K562 (cell line): ENCODE data around the gene ATXN7L1. TPM values are rescaled to one million over a fixed set of nuclear protein-coding genes. Genes with fewer than 3 reads are reported as not detected.

Source experiments
- JUND ChIP-seq, 2 experiments: IDR thresholded peaks; 2 replicates in 1 of 2; 3 replicates in 1 of 2; pipeline ENCODE4 v1.6.1; 2011; ENCODE audit warnings: borderline replicate concordance in 2 of 2, low read depth in 2 of 2, low read length in 2 of 2, improper control_type of control experiment in 1 of 2, missing biosample characterization in 1 of 2, missing genetic modification characterization in 1 of 2, missing genetic modification reagents in 1 of 2
- KLF13 ChIP-seq: fragments of 450-650 bp; IDR thresholded peaks from 2 replicates; pipeline ENCODE4 v1.6.1; 2016; ENCODE audit warnings: missing genetic modification characterization, low read depth, mild to moderate bottlenecking, missing compliant biosample characterization, moderate library complexity, borderline replicate concordance
- ZNF133 ChIP-seq: fragments of 250-450 bp; sonication (Bioruptor Pico); IDR thresholded peaks from 2 replicates; pipeline ENCODE4 v1.4.0; 2020; ENCODE audit warnings: mild to moderate bottlenecking
- ZNF436 ChIP-seq: fragments of 250-450, 450-650 bp; sonication (Bioruptor Pico); formaldehyde crosslinking; IDR thresholded peaks from 2 replicates; pipeline ENCODE4 v1.7.0; 2020; ENCODE audit warnings: mild to moderate bottlenecking
- polyA plus RNA-seq, 8 experiments: library from polyadenylated mRNA; depleted of rRNA in 4 of 8; stranded (reverse) in 5 of 8; unstranded in 3 of 8; fragments of >200 nt; fragmentation: Nextera tagmentation in 2 of 8; fragmentation: Illumina TruSeq in 1 of 8; extraction: Ambion mirVana in 2 of 8; extraction: Trizol in 1 of 8; gene quantifications; 2 replicates each; pipeline versions ENCODE4 v1.2.1 to v1.2.3, GENCODE V29; 2011 to 2014; ENCODE audit warnings: inconsistent platforms in 1 of 8, missing spikeins in 1 of 8
- total RNA-seq, 7 experiments: library from RNA; depleted of rRNA in 6 of 7; stranded (reverse); fragments of >200 nt in 6 of 7; fragmentation: Illumina TruSeq in 2 of 7; extraction: Trizol in 2 of 7; gene quantifications; 2 replicates each; pipeline versions ENCODE4 v1.2.1 to v1.2.3, GENCODE V29; 2011 to 2021; ENCODE audit warnings: low replicate concordance in 1 of 7
- TF ChIP-seq, protein P1 (sequence below): sonication (generic); formaldehyde crosslinking; IDR thresholded peaks from 2 replicates; pipeline ENCODE4 v1.8.1; 2023; ENCODE audit warnings: missing genetic modification reagents, mild to moderate bottlenecking, borderline replicate concordance

The ATXN7L1 gene
- total and polyA plus RNA-seq, 9 of the 15 experiments (the other 6 are each of a cell fraction or from before 2014, with no cell fraction given), result 6.6 to 13.7 (median 10.7) TPM

DNA sequence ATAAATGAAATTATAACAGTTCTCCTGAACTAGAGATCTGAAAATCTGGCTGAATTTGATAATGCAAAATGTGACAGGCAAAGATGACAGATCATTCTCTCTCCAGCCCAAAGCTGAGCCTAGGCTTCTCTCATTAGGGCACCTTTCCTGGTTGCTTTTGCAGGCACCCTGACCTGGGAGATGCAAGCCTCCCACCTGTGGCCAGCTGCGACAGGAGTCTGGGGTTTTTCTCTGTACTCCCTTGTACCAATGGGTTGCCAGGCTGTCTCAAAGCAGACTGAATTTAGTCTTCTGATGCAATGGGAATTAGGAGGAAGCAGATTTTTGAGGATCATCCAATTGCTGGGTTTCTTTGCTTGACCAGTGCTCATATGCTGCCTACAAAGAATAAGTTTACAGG, 210.1 kb downstream of the ATXN7L1 start (continued):
- no peak for TF ChIP-seq JUND (IDR thresholded peaks at IDR 0.05; ENCODE audit: borderline replicate concordance, low read depth, low read length)
- no peak for TF ChIP-seq JUND (tag; IDR thresholded peaks at IDR 0.05; ENCODE audit: borderline replicate concordance, low read depth, low read length)
- TF ChIP-seq, protein P1, sequence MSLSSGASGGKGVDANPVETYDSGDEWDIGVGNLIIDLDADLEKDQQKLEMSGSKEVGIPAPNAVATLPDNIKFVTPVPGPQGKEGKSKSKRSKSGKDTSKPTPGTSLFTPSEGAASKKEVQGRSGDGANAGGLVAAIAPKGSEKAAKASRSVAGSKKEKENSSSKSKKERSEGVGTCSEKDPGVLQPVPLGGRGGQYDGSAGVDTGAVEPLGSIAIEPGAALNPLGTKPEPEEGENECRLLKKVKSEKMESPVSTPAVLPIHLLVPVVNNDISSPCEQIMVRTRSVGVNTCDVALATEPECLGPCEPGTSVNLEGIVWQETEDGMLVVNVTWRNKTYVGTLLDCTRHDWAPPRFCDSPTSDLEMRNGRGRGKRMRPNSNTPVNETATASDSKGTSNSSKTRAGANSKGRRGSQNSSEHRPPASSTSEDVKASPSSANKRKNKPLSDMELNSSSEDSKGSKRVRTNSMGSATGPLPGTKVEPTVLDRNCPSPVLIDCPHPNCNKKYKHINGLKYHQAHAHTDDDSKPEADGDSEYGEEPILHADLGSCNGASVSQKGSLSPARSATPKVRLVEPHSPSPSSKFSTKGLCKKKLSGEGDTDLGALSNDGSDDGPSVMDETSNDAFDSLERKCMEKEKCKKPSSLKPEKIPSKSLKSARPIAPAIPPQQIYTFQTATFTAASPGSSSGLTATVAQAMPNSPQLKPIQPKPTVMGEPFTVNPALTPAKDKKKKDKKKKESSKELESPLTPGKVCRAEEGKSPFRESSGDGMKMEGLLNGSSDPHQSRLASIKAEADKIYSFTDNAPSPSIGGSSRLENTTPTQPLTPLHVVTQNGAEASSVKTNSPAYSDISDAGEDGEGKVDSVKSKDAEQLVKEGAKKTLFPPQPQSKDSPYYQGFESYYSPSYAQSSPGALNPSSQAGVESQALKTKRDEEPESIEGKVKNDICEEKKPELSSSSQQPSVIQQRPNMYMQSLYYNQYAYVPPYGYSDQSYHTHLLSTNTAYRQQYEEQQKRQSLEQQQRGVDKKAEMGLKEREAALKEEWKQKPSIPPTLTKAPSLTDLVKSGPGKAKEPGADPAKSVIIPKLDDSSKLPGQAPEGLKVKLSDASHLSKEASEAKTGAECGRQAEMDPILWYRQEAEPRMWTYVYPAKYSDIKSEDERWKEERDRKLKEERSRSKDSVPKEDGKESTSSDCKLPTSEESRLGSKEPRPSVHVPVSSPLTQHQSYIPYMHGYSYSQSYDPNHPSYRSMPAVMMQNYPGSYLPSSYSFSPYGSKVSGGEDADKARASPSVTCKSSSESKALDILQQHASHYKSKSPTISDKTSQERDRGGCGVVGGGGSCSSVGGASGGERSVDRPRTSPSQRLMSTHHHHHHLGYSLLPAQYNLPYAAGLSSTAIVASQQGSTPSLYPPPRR (CRISPR knock-in tag), result no peak
- TF ChIP-seq ZNF436 (CRISPR knock-in tag), result no peak
- no peak for TF ChIP-seq KLF13 (tag)
- TF ChIP-seq ZNF133 (CRISPR knock-in tag), result no peak
- TF ChIP-seq, all 486 proteins: peak for 0
